SK-N-SH (cell line): ENCODE data around the gene C1QTNF8. TPM values are rescaled to one million over a fixed set of nuclear protein-coding genes. Genes with fewer than 3 reads are reported as not detected.
"Not testable (repeated sequence)": the region's sequence is repeated elsewhere in the genome, so short reads cannot be mapped to it uniquely, and the experiment has no call there.

Experiments
- CTCF ChIA-PET: fragments of 300-600, 350-600 bp; formaldehyde crosslinking; extraction: SDS; loops from one replicate; lab custom pipeline; 2021; lab: Yijun Ruan, JAX
- POLR2A ChIA-PET: fragments of 350-600 bp; sonication (Branson Sonifier 250); formaldehyde crosslinking; extraction: SDS; loops from one replicate; lab custom pipeline; 2020; ENCODE audit warnings: antibody characterized with exemption, inconsistent platforms; lab: Yijun Ruan, JAX
- DNase-seq: peaks from one replicate; pipeline ENCODE4 v3.0.0; 2012
- H2AFZ ChIP-seq: fragments of 200-600 bp; sonication (generic); 2 replicates; pipeline ENCODE4 v1.8.1; 2016; ENCODE audit warnings: antibody characterized with exemption, mild to moderate bottlenecking, low read depth
- H3F3A ChIP-seq: fragments of 200-600 bp; sonication (generic); replicated peaks from 2 replicates; pipeline ENCODE3; 2016; ENCODE audit warnings: antibody characterized with exemption, mild to moderate bottlenecking; ENCODE audit not compliant: insufficient read depth
- H3K27ac ChIP-seq, 2 experiments: fragments of 200-500 bp in 1 of 2; fragments of 200-600 bp in 1 of 2; sonication (Bioruptor generic) in 1 of 2; sonication (generic), shearing (Covaris generic) in 1 of 2; 2 replicates each; pipeline versions ENCODE4 v1.5.1 to v1.6.1; 2014 to 2016; ENCODE audit warnings: low read depth in 2 of 2, inconsistent platforms in 1 of 2, low read length in 1 of 2, mild to moderate bottlenecking in 1 of 2, mixed read lengths in 1 of 2
- H3K27me3 ChIP-seq: fragments of 200-600 bp; sonication (generic), shearing (Covaris generic); 2 replicates; pipeline ENCODE4 v1.6.1; 2016; ENCODE audit warnings: mixed run types; ENCODE audit not compliant: insufficient read depth
- H3K36me3 ChIP-seq, 2 experiments: fragments of 200-500 bp in 1 of 2; fragments of 200-600 bp in 1 of 2; sonication (Bioruptor generic) in 1 of 2; sonication (generic) in 1 of 2; replicated peaks in 1 of 2; 2 replicates each; pipeline versions ENCODE3 to v1.5.1; 2014 to 2016; ENCODE audit warnings: low read length in 1 of 2, mild to moderate bottlenecking in 1 of 2; ENCODE audit not compliant: insufficient read depth in 2 of 2, control insufficient read depth in 1 of 2
- H3K4me1 ChIP-seq, 2 experiments: fragments of 200-500 bp in 1 of 2; fragments of 200-600 bp in 1 of 2; sonication (Bioruptor generic) in 1 of 2; sonication (generic), shearing (Covaris generic) in 1 of 2; 2 replicates each; pipeline versions ENCODE4 v1.5.1 to v1.6.1; 2014 to 2016; ENCODE audit warnings: low read depth in 1 of 2, low read length in 1 of 2, mixed run types in 1 of 2; ENCODE audit not compliant: insufficient read depth in 2 of 2, control insufficient read depth in 1 of 2
- H3K4me2 ChIP-seq: fragments of 200-600 bp; sonication (generic), shearing (Covaris generic); 2 replicates; pipeline ENCODE4 v1.6.1; 2017; ENCODE audit warnings: mixed run types
- H3K4me3 ChIP-seq, 2 experiments: fragments of 200-500 bp in 1 of 2; fragments of 200-600 bp in 1 of 2; sonication (Bioruptor generic) in 1 of 2; sonication (generic), shearing (Covaris generic) in 1 of 2; 2 replicates each; pipeline versions ENCODE4 v1.5.1 to v1.8.1; 2014 to 2016; ENCODE audit warnings: low read depth in 2 of 2, inconsistent platforms in 1 of 2, low read length in 1 of 2, mild to moderate bottlenecking in 1 of 2, mixed read lengths in 1 of 2, moderate library complexity in 1 of 2
- H3K79me2 ChIP-seq: fragments of 200-600 bp; sonication (generic); 2 replicates; pipeline ENCODE4 v1.8.1; 2017; ENCODE audit warnings: mild to moderate bottlenecking; ENCODE audit not compliant: insufficient read depth
- H3K9ac ChIP-seq: fragments of 200-600 bp; sonication (generic); 2 replicates; pipeline ENCODE4 v1.6.1; 2017; ENCODE audit warnings: mixed run types
- H3K9me2 ChIP-seq: fragments of 200-600 bp; sonication (generic); 2 replicates; pipeline ENCODE4 v1.6.1; 2017; ENCODE audit warnings: mixed run types
- H3K9me3 ChIP-seq: fragments of 200-600 bp; sonication (generic); 2 replicates; pipeline ENCODE4 v1.6.1; 2017; ENCODE audit warnings: mixed run types, mild to moderate bottlenecking, moderate library complexity
- H4K20me1 ChIP-seq: fragments of 200-600 bp; sonication (generic); 2 replicates; pipeline ENCODE4 v1.6.1; 2017; ENCODE audit warnings: mild to moderate bottlenecking, mixed run types; ENCODE audit not compliant: insufficient read depth
- ELF1 ChIP-seq: IDR thresholded peaks from 2 replicates; pipeline ENCODE4 v1.4.0; 2012
- EP300 ChIP-seq, 2 experiments: IDR thresholded peaks; 2 replicates each; pipeline versions ENCODE4 v1.4.0 to v1.6.1; 2012; ENCODE audit warnings: borderline replicate concordance in 1 of 2, low read depth in 1 of 2, low read length in 1 of 2
- EZH2phosphoT487 ChIP-seq: fragments of 200-600 bp; sonication (generic); IDR thresholded peaks from 2 replicates; pipeline ENCODE4 v1.6.1; 2017; ENCODE audit warnings: low read depth, mixed run types, mild to moderate bottlenecking, antibody characterized with exemption, moderate library complexity, borderline replicate concordance
- FOSL2 ChIP-seq: IDR thresholded peaks from 2 replicates; pipeline ENCODE4 v1.4.0; 2012; ENCODE audit warnings: low read depth, mild to moderate bottlenecking, moderate library complexity, borderline replicate concordance
- FOXM1 ChIP-seq: IDR thresholded peaks from 2 replicates; pipeline ENCODE4 v1.4.0; 2012; ENCODE audit warnings: low read depth, mild to moderate bottlenecking
- IRF3 ChIP-seq: fragments of 150-350 bp; IDR thresholded peaks from 2 replicates; pipeline ENCODE4 v1.6.1; 2016; ENCODE audit warnings: mild to moderate bottlenecking, low read depth, low read length
- NFIC ChIP-seq: IDR thresholded peaks from 2 replicates; pipeline ENCODE4 v1.4.0; 2012; ENCODE audit warnings: borderline replicate concordance
- POLR2AphosphoS5 ChIP-seq: IDR thresholded peaks from 2 replicates; pipeline ENCODE4 v1.6.1; 2012; ENCODE audit warnings: low read depth, low read length
- RFX5 ChIP-seq: IDR thresholded peaks from 2 replicates; pipeline ENCODE4 v1.6.1; 2012; ENCODE audit warnings: mild to moderate bottlenecking, improper control_type of control experiment, low read length
- SIN3A ChIP-seq: IDR thresholded peaks from 2 replicates; pipeline ENCODE4 v1.6.1; 2012; ENCODE audit warnings: low read depth, mild to moderate bottlenecking, low read length, moderate library complexity, borderline replicate concordance
- TAF1 ChIP-seq: IDR thresholded peaks from 2 replicates; pipeline ENCODE4 v1.6.1; 2012; ENCODE audit warnings: low read depth, mild to moderate bottlenecking, low read length, moderate library complexity, borderline replicate concordance
- TCF12 ChIP-seq: IDR thresholded peaks from 2 replicates; pipeline ENCODE4 v1.4.0; 2012
- TEAD4 ChIP-seq: IDR thresholded peaks from 2 replicates; pipeline ENCODE4 v1.4.0; 2012; ENCODE audit warnings: mild to moderate bottlenecking, borderline replicate concordance; ENCODE audit not compliant: insufficient read depth
- USF1 ChIP-seq: IDR thresholded peaks from 2 replicates; pipeline ENCODE4 v1.4.0; 2012; ENCODE audit warnings: low read depth, borderline replicate concordance
- USF2 ChIP-seq: fragments of 150-350 bp; IDR thresholded peaks from 2 replicates; pipeline ENCODE4 v1.6.1; 2017; ENCODE audit warnings: antibody characterized with exemption, low read length, low read depth, borderline replicate concordance
- YY1 ChIP-seq: IDR thresholded peaks from 2 replicates; pipeline ENCODE4 v1.4.0; 2012; ENCODE audit warnings: low read depth, mild to moderate bottlenecking
- ZBTB33 ChIP-seq: IDR thresholded peaks from 2 replicates; pipeline ENCODE4 v1.4.0; 2012; ENCODE audit warnings: low read depth, borderline replicate concordance
- WGBS: methylation state at CpG from one replicate; pipeline ENCODE4 v1.1.6; 2017; ENCODE audit warnings: low lambda C conversion rate; 5-methylcytosine and 5-hydroxymethylcytosine counted together
- polyA plus RNA-seq, 3 experiments: library from polyadenylated mRNA; depleted of rRNA; stranded (reverse); fragments of >200 nt; gene quantifications; 2 replicates each; pipeline ENCODE4 v1.2.3, GENCODE V29; 2012

Gene C1QTNF8
- polyA plus RNA-seq, 1 of the 3 experiments (the other 2 are of a cell fraction): not detected

GRCh38 chr16:1088295-1089170 is 7.5 kb downstream of the C1QTNF8 start:
- ChIA-PET CTCF (no interaction called here), POLR2A (no interaction called here)
- Histone ChIP-seq H3K27me3 (peaks cover 48% of the 10 kb centered on the region), H4K20me1 (no peaks in the 10 kb centered on the region), H3K9ac (no peak overlapping the region), H3K36me3 (no peaks in the 10 kb centered on the region), H3F3A (no peaks in the 10 kb centered on the region), H3K79me2 (no peaks in the 10 kb centered on the region), H3K4me3 (no peak overlapping the region), H3K9me3 (no peaks in the 10 kb centered on the region), H3K9me2 (no peaks in the 10 kb centered on the region), H2AFZ (no peak overlapping the region), H3K4me2 (no peak overlapping the region), H3K27ac (no peak overlapping the region), H3K4me1 (no peaks in the 10 kb centered on the region)
- WGBS: 3% methylated on average over 32 of the region's 40 CpGs
- DNase-seq: no peak
- TF ChIP-seq FOXM1 (no peak), ZBTB33 (no peak), TEAD4 (no peak), YY1 (no peak), IRF3 (no peak)

GRCh38 chr16:1086443-1086842 is 9.6 kb downstream of the C1QTNF8 start:
- H3K36me3 ChIP-seq, H3K9ac ChIP-seq, H3K27ac ChIP-seq, H3K4me2 ChIP-seq, H2AFZ ChIP-seq, H3K4me3 ChIP-seq, H3K4me1 ChIP-seq, H3K79me2 ChIP-seq, H3F3A ChIP-seq, DNase-seq, H3K9me2 ChIP-seq, H4K20me1 ChIP-seq, H3K9me3 ChIP-seq: not testable (repeated sequence)
- POLR2A ChIA-PET: interaction anchor here (0.6 kb wide), 1 partner anchor 917 kb away, joined by 3 read pairs; no protein-coding TSS in a partner anchor
- CTCF ChIA-PET: interaction anchor here (0.6 kb wide), 1 partner anchor 29 kb away, joined by 4 read pairs; no protein-coding TSS in a partner anchor
- WGBS: 37% methylated on average over 9 of the region's 10 CpGs
- peaks cover 58% of the 10 kb centered on the region for H3K27me3 ChIP-seq

GRCh38 chr16:1084971-1085370 is 11.1 kb downstream of the C1QTNF8 start:
- no peaks in the 10 kb centered on the region for H3K9me2 ChIP-seq
- POLR2A ChIA-PET: no interaction called here
- H3K27ac ChIP-seq: no peak overlapping the region
- H3K9me3 ChIP-seq: no peaks in the 10 kb centered on the region
- no peaks in the 10 kb centered on the region for H3F3A ChIP-seq
- no peak for TF ChIP-seq EP300 (IDR thresholded peaks at IDR 0.05; ENCODE audit: borderline replicate concordance in 1 of 2, low read depth in 1 of 2, low read length in 1 of 2)
- no peak for TF ChIP-seq POLR2AphosphoS5
- no peak for TF ChIP-seq EZH2phosphoT487
- TF ChIP-seq TCF12: no peak
- no peak for TF ChIP-seq TAF1
- no peak for TF ChIP-seq USF1
- no peak for TF ChIP-seq FOSL2
- no peak for TF ChIP-seq USF2
- no peak for TF ChIP-seq RFX5
- no peak for TF ChIP-seq SIN3A
- no peak for TF ChIP-seq NFIC
- TF ChIP-seq ELF1: no peak
- no peaks in the 10 kb centered on the region for H3K79me2 ChIP-seq
- no peak overlapping the region for H3K4me3 ChIP-seq
- DNase-seq: no peak
- H3K4me1 ChIP-seq: no peaks in the 10 kb centered on the region
- H3K4me2 ChIP-seq: no peak overlapping the region
- WGBS: 20% methylated on average over 5 of the region's 6 CpGs
- no peaks in the 10 kb centered on the region for H3K36me3 ChIP-seq
- no peak overlapping the region for H3K9ac ChIP-seq
- CTCF ChIA-PET: no interaction called here
- H4K20me1 ChIP-seq: no peaks in the 10 kb centered on the region
- no peak overlapping the region for H2AFZ ChIP-seq
- peaks cover 63% of the 10 kb centered on the region for H3K27me3 ChIP-seq
